NCI-H510A (cell line): ENCODE results near the gene TSR1.

Source experiments
- DNase-seq: peaks from one replicate; lab custom pipeline; 2025; lab: John Stamatoyannopoulos, UW

The TSR1 gene

GRCh38 chr17:2369039-2369438 lies 32.8 kb upstream of the TSR1 start:
- no peak for DNase-seq

- no peak for DNase-seq
Measured at GRCh38 chr17:2368359-2368758, 32.1 kb upstream of the TSR1 start.

- no peak for DNase-seq
Measured at GRCh38 chr17:2366747-2367494, 30.7 kb upstream of the TSR1 start.

GRCh38 chr17:2365132-2365531 lies 28.9 kb upstream of the TSR1 start:
- no peak for DNase-seq

GRCh38 chr17:2364763-2365116 lies 28.5 kb upstream of the TSR1 start:
- no peak for DNase-seq

- no peak for DNase-seq
Measured at GRCh38 chr17:2363851-2364762, 27.9 kb upstream of the TSR1 start.

- no peak for DNase-seq
Measured at GRCh38 chr17:2363318-2363717, 27.1 kb upstream of the TSR1 start.

- DNase-seq = no peak
Measured at GRCh38 chr17:2362881-2363280, 26.6 kb upstream of the TSR1 start.

- no peak for DNase-seq
Measured at GRCh38 chr17:2362416-2362815, 26.2 kb upstream of the TSR1 start.

GRCh38 chr17:2362016-2362415 lies 25.8 kb upstream of the TSR1 start:
- DNase-seq = no peak

- no peak for DNase-seq
Measured at GRCh38 chr17:2361010-2361760, 24.9 kb upstream of the TSR1 start.

- no peak for DNase-seq
Measured at GRCh38 chr17:2357931-2358434, 21.7 kb upstream of the TSR1 start.

GRCh38 chr17:2357237-2357636 lies 21.0 kb upstream of the TSR1 start:
- DNase-seq = no peak

GRCh38 chr17:2354311-2354710 lies 18.1 kb upstream of the TSR1 start:
- no peak for DNase-seq

GRCh38 chr17:2351269-2351668 lies 15.0 kb upstream of the TSR1 start:
- no peak for DNase-seq

GRCh38 chr17:2347805-2348685 lies 11.8 kb upstream of the TSR1 start:
- peak; percentile 93 for DNase-seq

GRCh38 chr17:2346475-2346874 lies 10.2 kb upstream of the TSR1 start:
- DNase-seq = no peak

- DNase-seq = no peak
Measured at GRCh38 chr17:2344528-2344927, 8.3 kb upstream of the TSR1 start.

GRCh38 chr17:2343421-2343820 lies 7.2 kb upstream of the TSR1 start:
- peak; percentile 4 for DNase-seq

- DNase-seq = no peak
Measured at GRCh38 chr17:2338315-2338657, 2.0 kb upstream of the TSR1 start.

GRCh38 chr17:2337544-2338314 lies 1.5 kb upstream of the TSR1 start:
- peak; percentile 13 for DNase-seq
